Esophagus squamous epithelium (tissue), 4 donors: Measurements from ENCODE around the gene LAP3.

Experiments used
- POLR2A ChIP-seq, 4 donors: fragments of 450-650 bp; IDR thresholded peaks; one replicate each; pipeline ENCODE4 v1.6.1; 2017; ENCODE audit warnings: antibody characterized with exemption in 4 of 4, mild to moderate bottlenecking in 4 of 4, moderate library complexity in 3 of 4
- TF ChIP-seq, protein P1 (sequence below), 6 experiments: fragments of 450-650 bp in 4 of 6; fragments of 200-600 bp in 2 of 6; sonication (generic) in 2 of 6; IDR thresholded peaks; one replicate each; pipeline ENCODE4 v1.5.1; 2016 to 2019; ENCODE audit warnings: antibody characterized with exemption in 6 of 6, mild to moderate bottlenecking in 4 of 6, moderate library complexity in 4 of 6

DNA sequence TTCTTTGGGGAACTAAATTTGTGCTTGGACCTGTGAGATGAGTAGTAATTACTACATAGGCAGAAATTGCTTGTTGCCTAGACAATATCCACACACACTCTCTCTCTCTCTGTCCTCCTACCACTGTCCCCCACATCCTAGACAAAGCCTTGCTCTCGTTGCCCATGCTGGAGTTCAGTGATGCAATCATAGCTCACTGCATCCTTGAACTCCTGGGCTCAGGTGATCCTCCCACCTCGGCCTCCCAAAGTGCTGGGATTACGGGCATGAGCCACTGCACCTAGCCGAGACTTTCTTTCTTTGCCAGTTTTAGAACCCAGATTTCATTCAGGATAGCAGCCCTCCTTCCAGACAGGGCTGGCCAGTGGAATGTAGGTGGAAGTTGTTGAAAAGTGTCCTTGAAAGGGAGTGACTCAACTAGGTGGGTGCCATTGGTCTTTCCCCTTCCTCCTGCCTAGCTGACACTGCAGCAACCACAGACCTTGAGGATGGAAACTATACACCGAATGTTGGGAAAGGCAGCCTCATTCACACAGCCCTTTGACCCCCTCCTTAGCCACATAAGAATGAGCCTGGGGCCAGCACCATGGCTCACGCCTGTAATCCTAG is 16.8 kb upstream of the LAP3 start:
- TF ChIP-seq, protein P1, sequence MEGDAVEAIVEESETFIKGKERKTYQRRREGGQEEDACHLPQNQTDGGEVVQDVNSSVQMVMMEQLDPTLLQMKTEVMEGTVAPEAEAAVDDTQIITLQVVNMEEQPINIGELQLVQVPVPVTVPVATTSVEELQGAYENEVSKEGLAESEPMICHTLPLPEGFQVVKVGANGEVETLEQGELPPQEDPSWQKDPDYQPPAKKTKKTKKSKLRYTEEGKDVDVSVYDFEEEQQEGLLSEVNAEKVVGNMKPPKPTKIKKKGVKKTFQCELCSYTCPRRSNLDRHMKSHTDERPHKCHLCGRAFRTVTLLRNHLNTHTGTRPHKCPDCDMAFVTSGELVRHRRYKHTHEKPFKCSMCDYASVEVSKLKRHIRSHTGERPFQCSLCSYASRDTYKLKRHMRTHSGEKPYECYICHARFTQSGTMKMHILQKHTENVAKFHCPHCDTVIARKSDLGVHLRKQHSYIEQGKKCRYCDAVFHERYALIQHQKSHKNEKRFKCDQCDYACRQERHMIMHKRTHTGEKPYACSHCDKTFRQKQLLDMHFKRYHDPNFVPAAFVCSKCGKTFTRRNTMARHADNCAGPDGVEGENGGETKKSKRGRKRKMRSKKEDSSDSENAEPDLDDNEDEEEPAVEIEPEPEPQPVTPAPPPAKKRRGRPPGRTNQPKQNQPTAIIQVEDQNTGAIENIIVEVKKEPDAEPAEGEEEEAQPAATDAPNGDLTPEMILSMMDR (IDR thresholded peaks at IDR 0.05): no peak
- TF ChIP-seq POLR2A (IDR thresholded peaks at IDR 0.05): no peak
